ENCODE results near the gene DDX3X.
A peak's percentile ranks its signal among the peaks of the same experiment; 100 is the strongest.
"Not testable (repeated sequence)": the region's sequence is repeated elsewhere in the genome, so short reads cannot be mapped to it uniquely, and the experiment has no call there.

Gene DDX3X

DNA sequence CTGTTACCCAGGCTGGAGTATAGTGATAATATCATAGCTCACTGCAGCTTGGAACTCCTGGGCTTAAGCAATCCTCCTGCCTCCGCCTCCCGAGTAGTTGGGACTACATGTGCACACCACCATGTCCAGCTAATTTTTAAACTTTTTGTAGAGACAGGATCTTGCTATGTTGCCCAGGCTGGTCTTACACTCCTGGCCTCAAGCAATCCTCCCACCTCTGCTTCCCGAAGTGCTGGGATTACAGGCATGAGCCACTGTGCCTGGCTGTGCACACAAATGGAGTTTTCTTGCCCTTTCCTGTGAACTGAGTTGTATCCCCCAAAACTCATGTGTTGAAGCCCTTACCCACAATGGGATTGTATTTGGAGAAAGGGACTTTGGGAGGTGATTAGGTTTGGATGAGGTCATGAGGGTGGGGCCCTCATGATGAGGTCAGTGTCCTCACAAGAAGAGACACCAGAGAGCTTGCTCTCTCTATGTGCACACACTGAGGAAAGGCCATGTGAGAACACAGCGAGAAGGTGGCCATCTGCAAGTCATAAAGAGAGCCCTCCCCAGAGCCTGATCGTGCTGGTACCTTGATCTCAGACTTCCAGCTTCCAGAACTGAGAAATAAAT, 40.1 kb downstream of the DDX3X start:
- DNase-seq (ENCODE audit: low read depth in 2 of 2) = no peak

GRCh38 chrX:41377624-41378023, 43.7 kb downstream of the DDX3X start:
- peak in 1 of 2 donors; percentile 23 for DNase-seq (ENCODE audit: low read depth in 2 of 2)

DNA sequence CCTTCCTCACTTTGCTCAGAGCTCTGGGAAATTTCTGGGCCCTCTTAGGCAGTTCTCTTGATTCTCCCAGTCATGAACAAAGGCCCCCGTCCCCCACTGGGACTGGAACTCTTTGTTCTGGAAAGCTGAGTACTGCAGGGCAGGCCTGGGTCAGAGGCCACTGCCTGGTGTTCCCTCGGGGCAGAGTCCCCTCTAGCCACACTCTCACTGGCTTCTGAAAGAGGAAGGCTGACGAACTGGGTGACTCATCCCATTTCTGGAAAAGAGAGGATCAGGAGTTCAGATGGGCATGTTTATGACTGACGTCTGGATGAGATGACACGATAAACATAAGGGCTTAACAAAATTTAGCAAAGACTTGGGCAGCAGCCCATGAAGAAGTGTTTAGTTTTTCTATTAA, 47.7 kb downstream of the DDX3X start:
- DNase-seq (ENCODE audit: low read depth in 2 of 2) = no peak

GRCh38 chrX:41382714-41383645, 49.0 kb downstream of the DDX3X start:
- no peak for DNase-seq (ENCODE audit: low read depth in 2 of 2)

GRCh38 chrX:41384051-41384705, 50.2 kb downstream of the DDX3X start:
- DNase-seq (ENCODE audit: low read depth in 2 of 2) = peak; percentile 30 to 45

- DNase-seq (ENCODE audit: low read depth in 2 of 2) = no peak
These were observed 52.4 kb downstream of the DDX3X start for GRCh38 chrX:41386222-41386990.

DNA sequence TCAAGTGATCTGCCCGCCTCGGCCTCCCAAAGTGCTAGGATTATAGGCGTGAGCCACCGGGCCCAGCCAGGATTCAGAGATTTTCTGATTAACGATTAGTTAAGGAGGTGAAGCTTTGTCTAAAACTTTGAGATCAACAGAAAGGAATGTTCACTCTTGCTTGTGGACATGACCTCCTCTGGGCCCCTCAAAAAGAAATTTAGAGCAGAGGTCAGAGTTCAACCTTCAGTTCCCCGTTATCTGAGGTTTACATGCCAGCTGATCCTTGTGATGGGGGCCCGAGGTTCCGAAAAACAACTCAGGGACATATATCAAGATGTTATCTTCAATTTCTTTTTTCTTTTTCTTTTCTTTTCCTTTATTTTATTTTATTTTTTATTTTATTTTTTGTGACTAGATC, 54.6 kb downstream of the DDX3X start:
- no peak for DNase-seq (ENCODE audit: low read depth in 2 of 2)

- DNase-seq (ENCODE audit: low read depth in 2 of 2) = no peak
These were observed 55.4 kb downstream of the DDX3X start for GRCh38 chrX:41389311-41389888.

GRCh38 chrX:41390576-41390975, 56.6 kb downstream of the DDX3X start:
- not testable (repeated sequence) for DNase-seq (ENCODE audit: low read depth in 2 of 2)

DNA sequence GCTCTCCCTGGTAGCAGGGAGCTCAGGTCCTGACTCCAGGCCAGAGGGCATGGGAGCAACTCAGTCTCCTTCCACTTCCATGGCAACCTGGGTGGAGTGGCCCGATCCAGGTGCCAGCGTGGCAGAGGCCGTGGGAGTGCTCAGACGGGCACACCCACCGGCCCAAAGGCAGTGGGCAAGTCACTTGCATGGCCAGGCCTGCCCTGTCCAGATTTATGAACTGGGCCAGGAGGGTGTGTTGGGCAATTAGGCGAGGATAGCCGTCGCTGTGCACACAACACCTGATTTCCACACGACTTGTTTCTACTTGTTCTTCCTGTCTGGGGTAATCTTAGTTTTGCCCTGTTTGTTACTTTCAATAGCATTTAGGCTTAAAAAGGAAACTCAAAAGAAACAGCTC, 57.6 kb downstream of the DDX3X start:
- no peak for DNase-seq (ENCODE audit: low read depth in 2 of 2)

DNA sequence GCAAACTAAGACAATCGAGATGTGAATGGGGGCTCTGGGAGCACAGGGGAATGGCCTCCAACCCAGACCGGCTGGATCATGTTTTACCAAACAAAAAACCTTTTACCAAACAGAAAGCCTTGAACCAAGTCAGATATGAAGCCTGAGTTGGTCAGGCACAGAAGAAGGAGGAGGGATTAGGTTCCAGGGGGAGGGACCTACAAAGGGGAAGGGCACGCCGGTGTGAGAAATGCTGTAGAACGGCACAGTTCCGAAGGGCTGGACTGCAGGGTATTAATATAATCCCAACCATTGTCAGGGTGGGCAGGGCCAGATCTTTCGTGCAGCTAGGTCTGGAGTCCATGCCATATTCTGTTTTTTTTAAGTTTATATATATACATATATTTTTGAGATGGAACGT, 60.3 kb downstream of the DDX3X start:
- no peak for DNase-seq (ENCODE audit: low read depth in 2 of 2)

GRCh38 chrX:41397219-41397618, 63.3 kb downstream of the DDX3X start:
- DNase-seq (ENCODE audit: low read depth in 2 of 2) = no peak

DNA sequence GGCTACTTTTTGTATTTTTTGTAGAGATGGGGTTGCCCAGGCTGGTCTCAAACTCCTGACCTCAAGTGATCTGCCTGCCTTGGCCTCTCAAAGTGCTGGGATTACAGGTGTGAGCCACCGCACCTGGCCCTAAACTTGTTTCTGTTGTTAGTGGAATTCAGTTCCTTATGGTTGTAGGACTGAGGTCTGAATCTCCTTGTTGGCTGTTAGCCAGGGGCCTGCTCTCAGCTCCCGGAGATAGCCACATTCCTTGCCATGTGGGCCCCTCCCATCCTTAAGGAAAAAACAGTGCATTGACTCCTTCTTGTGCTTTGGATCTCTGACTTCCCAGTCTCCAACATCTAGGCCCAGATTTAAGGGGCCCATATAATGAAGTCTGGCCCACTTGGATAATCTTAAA, 63.8 kb downstream of the DDX3X start:
- DNase-seq (ENCODE audit: low read depth in 2 of 2) = no peak

- DNase-seq (ENCODE audit: low read depth in 2 of 2) = not testable (repeated sequence)
These were observed 68.6 kb downstream of the DDX3X start for GRCh38 chrX:41402556-41402955.

DNA sequence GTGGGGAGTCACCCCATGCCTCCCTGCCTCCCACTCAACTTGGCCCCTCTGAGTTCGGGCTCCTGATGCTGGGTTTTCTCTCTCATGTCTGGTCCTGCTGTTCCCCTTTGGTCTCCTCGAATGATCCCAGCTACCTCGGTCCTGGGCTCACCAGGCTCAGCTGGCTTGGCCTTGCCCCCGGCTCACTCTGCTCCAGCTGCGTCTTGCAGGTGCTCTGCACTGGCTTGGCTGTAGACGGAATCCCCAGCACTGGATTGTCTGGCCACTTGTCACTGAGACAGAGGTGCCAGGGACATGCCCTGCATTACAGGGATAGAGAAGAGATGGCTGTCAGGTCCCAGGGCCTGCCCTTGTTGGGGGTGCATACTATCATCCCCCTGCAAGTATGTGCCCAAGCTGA, 71.6 kb downstream of the DDX3X start:
- no peak for DNase-seq (ENCODE audit: low read depth in 2 of 2)

- DNase-seq (ENCODE audit: low read depth in 2 of 2) = no peak
These were observed 72.2 kb downstream of the DDX3X start for GRCh38 chrX:41406201-41406600.

DNA sequence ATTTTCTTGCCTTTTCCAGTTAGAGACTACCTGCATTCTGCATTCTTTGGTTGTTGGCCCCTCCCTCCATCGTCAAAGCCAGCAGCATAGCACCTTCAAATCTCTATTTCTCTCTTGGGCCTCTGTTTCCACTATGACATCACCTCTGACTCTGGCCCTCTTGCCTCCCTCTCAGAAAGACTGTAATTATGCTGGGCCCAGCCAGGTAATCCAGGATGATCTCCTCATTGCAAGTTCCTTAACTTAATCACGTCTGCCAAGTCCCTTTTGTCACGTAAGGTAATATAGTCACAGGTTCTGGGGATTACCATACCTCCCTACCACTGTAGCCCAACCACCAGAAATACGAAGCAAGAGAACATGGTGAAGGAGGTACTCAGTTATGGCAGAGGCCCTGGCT, 73.9 kb downstream of the DDX3X start:
- DNase-seq (ENCODE audit: low read depth in 2 of 2) = no peak

- DNase-seq (ENCODE audit: low read depth in 2 of 2) = no peak
These were observed 74.6 kb downstream of the DDX3X start for GRCh38 chrX:41408576-41408975.

DNA sequence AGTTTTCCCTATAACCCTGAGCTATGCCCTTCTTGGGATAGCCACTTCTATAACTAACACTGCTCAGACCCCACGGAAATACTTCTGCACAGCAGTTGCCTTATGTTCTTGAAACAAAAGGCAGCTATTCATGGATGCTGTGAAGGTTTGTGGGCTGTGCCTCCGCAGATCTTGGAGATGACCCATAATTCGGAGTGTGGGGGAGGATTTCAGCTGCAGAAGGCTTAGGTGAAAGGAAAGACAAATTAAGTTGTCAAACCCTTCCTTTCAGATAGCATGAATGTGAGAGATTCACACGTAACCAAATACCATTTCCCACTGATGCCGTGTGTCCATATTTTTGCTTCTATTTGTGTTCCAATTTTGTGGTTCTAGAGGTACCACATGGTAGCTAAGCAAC, 75.0 kb downstream of the DDX3X start:
- no peak for DNase-seq (ENCODE audit: low read depth in 2 of 2)

DNA sequence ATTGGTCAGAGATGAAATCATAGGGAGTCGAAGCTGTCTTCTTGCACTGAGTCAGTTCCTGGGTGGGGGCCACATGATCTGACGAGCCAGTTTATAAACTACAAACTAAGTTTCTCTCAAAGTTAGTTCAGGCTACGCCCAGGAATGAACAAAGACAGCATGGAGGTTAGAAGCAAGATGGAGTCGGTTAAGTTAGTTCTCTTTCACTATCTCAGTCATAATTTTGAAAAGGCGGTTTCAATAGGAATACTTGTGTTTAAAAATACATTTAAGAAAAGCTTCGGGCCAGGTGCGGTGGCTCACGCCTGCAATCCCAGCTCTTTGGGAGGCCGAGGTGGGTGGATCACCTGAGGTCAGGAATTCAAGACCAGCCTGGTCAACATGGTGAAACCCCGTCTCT, 77.3 kb downstream of the DDX3X start:
- not testable (repeated sequence) for DNase-seq (ENCODE audit: low read depth in 2 of 2)

DNA sequence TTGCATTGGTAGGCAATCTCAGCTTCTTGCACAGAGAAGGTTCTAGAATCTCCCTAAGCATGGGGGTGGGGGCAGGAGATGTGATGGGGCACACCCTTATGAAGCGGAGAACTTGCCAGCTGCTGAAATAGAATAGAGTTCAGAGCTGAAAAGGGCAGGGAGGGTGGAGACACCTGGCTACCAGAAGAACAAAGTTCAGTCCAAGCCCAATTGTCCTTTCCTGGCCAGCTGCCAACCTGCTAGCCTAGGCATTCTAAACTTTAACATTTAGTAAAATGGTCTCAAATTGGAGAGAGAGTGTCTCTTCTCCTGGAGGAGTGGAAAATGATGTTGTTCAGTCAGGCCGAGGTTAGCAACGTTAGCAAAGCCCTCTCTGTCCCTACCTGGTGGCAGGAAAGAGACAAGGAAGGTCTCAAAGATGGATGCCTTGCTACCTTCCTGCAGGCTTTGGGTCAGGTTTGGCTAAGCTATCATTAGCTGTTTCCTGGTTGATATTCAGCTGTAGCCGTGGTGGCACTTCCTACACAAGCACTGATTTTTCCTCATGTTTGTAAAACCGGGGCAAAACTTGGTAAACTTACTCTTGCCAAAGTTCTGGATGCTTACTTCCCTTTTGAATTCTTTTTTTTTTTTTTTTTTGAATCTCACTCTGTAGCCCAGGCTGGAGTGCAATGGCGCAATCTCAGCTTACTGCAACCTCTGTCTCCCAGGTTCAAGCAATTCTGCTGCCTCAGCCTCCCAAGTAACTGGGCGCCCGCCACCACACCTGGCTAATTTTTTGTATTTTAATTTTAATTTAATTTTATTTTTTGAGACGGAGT, 78.5 kb downstream of the DDX3X start:
- no peak for DNase-seq (ENCODE audit: low read depth in 2 of 2)

All from activated CD4-positive, alpha-beta T cell treated with anti-CD3 and anti-CD28 coated beads for 24 hours (primary cell).